ENCODE data around the gene IFI6.

IFI6 gene

GRCh38 chr1:27672750-27673112 lies 739 bp upstream of the IFI6 start:
- DNase-seq (ENCODE audit: low spot score): no peak

GRCh38 chr1:27669876-27670275 lies 2.1 kb downstream of the IFI6 start:
- DNase-seq (ENCODE audit: low spot score): no peak

GRCh38 chr1:27668808-27669723 lies 2.9 kb downstream of the IFI6 start:
- peak; percentile 73 for DNase-seq (ENCODE audit: low spot score)

GRCh38 chr1:27668121-27668807 lies 3.7 kb downstream of the IFI6 start:
- DNase-seq (ENCODE audit: low spot score): no peak

- peak; percentile 54 for DNase-seq (ENCODE audit: low spot score)
Measured at GRCh38 chr1:27666791-27667254, 5.2 kb downstream of the IFI6 start.

GRCh38 chr1:27666294-27666693 lies 5.7 kb downstream of the IFI6 start:
- DNase-seq (ENCODE audit: low spot score): no peak

GRCh38 chr1:27665016-27665651 lies 6.9 kb downstream of the IFI6 start:
- no peak for DNase-seq (ENCODE audit: low spot score)

GRCh38 chr1:27664291-27664690 lies 7.7 kb downstream of the IFI6 start:
- DNase-seq (ENCODE audit: low spot score): no peak

- peak; percentile 86 for DNase-seq (ENCODE audit: low spot score)
Measured at GRCh38 chr1:27662707-27663393, 9.1 kb downstream of the IFI6 start.

GRCh38 chr1:27662261-27662660 lies 9.7 kb downstream of the IFI6 start:
- DNase-seq (ENCODE audit: low spot score): no peak

- DNase-seq (ENCODE audit: low spot score): no peak
Measured at GRCh38 chr1:27661412-27662075, 10.4 kb downstream of the IFI6 start.

GRCh38 chr1:27660300-27660835 lies 11.6 kb downstream of the IFI6 start:
- DNase-seq (ENCODE audit: low spot score): no peak

- DNase-seq (ENCODE audit: low spot score): peak; percentile 90
Measured at GRCh38 chr1:27659497-27660299, 12.3 kb downstream of the IFI6 start.

- DNase-seq (ENCODE audit: low spot score): no peak
Measured at GRCh38 chr1:27658951-27659496, 13.0 kb downstream of the IFI6 start.

GRCh38 chr1:27656157-27656893 lies 15.7 kb downstream of the IFI6 start:
- DNase-seq (ENCODE audit: low spot score): no peak

GRCh38 chr1:27655151-27655937 lies 16.6 kb downstream of the IFI6 start:
- DNase-seq (ENCODE audit: low spot score): no peak

GRCh38 chr1:27652111-27652864 lies 19.7 kb downstream of the IFI6 start:
- no peak for DNase-seq (ENCODE audit: low spot score)
